Endodermal cell (in vitro differentiated cells): ENCODE data around the gene ZNF597. TPM values are rescaled to one million over a fixed set of nuclear protein-coding genes. Genes with fewer than 3 reads are reported as not detected.

Source experiments
- DNase-seq: peaks from one replicate; pipeline ENCODE4 v3.0.0-alpha.2; 2017
- H3K27ac ChIP-seq: 2 replicates; pipeline ENCODE4 v1.5.1; 2013; ENCODE audit warnings: mild to moderate bottlenecking, low read depth, low read length, moderate library complexity
- H3K27me3 ChIP-seq: 2 replicates; pipeline ENCODE4 v1.6.1; 2013; ENCODE audit warnings: mild to moderate bottlenecking, low read length, moderate library complexity; ENCODE audit not compliant: insufficient read depth, control insufficient read depth, poor library complexity, severe bottlenecking
- H3K36me3 ChIP-seq: 2 replicates; pipeline ENCODE4 v1.7.0; 2013; ENCODE audit warnings: mild to moderate bottlenecking, low read length, moderate library complexity; ENCODE audit not compliant: control insufficient read depth, insufficient read depth
- H3K4me1 ChIP-seq: one replicate; pipeline ENCODE4 v1.7.0; 2013; ENCODE audit warnings: low read length; ENCODE audit not compliant: control insufficient read depth, insufficient read depth
- H3K4me3 ChIP-seq: 2 replicates; pipeline ENCODE4 v1.5.1; 2013; ENCODE audit warnings: mild to moderate bottlenecking, low read length, moderate library complexity
- H3K9ac ChIP-seq: 2 replicates; pipeline ENCODE4 v1.6.1; 2013; ENCODE audit warnings: mild to moderate bottlenecking, low read length, moderate library complexity; ENCODE audit not compliant: poor library complexity, severe bottlenecking; ENCODE audit errors: extremely low read depth
- H3K9me3 ChIP-seq: 2 replicates; pipeline ENCODE4 v1.6.1; 2013; ENCODE audit warnings: mild to moderate bottlenecking, low read length, moderate library complexity; ENCODE audit not compliant: control insufficient read depth
- H3K27ac Mint-ChIP-seq: 2 replicates; pipeline ENCODE4 v1.8.0; 2020; ENCODE audit warnings: mixed read lengths
- H3K27me3 Mint-ChIP-seq: 2 replicates; pipeline ENCODE4 v1.8.0; 2021; ENCODE audit warnings: mild to moderate bottlenecking, mixed read lengths; ENCODE audit not compliant: insufficient read depth
- H3K36me3 Mint-ChIP-seq: 2 replicates; pipeline ENCODE4 v1.8.0; 2020; ENCODE audit warnings: low read depth, mixed read lengths
- H3K4me1 Mint-ChIP-seq: 2 replicates; pipeline ENCODE4 v1.8.0; 2020; ENCODE audit warnings: mixed read lengths
- H3K4me3 Mint-ChIP-seq: 2 replicates; pipeline ENCODE4 v1.8.0; 2020; ENCODE audit warnings: mild to moderate bottlenecking, moderate library complexity, mixed read lengths
- H3K9me3 Mint-ChIP-seq: 2 replicates; pipeline ENCODE4 v1.8.0; 2020; ENCODE audit warnings: mild to moderate bottlenecking, mixed read lengths
- CTCF ChIP-seq: fragments of 200-600 bp; sonication (generic); conservative IDR thresholded peaks from 2 replicates; pipeline ENCODE4 v1.5.0; 2021; ENCODE audit warnings: antibody characterized with exemption, mild to moderate bottlenecking
- WGBS, 2 experiments: methylation state at CpG; one replicate each; pipeline versions ENCODE4 v1.1.5 to v1.1.7; 2013; ENCODE audit warnings: missing lambda C conversion rate in 2 of 2, mixed read lengths in 1 of 2; ENCODE audit not compliant: insufficient coverage in 1 of 2, insufficient read length in 1 of 2; 5-methylcytosine and 5-hydroxymethylcytosine counted together
- total RNA-seq, 2 donors: library from RNA; stranded (reverse); fragmentation: NEBNext Ultra II Directional in 1 of 2; extraction: Animal tissue kit (Norgen Biotek cat#: 25700) in 1 of 2; gene quantifications; 2 replicates in 1 of 2; 3 replicates in 1 of 2; pipeline ENCODE4 v1.2.1, GENCODE V29; 2021

Gene ZNF597
- total RNA-seq, 2 donors from 2014 or later = 2.0 to 3.1 TPM

GRCh38 chr16:3486506-3487215 lies 43.4 kb upstream of the ZNF597 start:
- DNase-seq = peak; percentile 40
- H3K9me3 ChIP-seq = no peaks in the 10 kb centered on the region
- H3K4me3 Mint-ChIP-seq = no peak overlapping the region
- peak overlapping the region; percentile 49 for H3K27ac Mint-ChIP-seq
- no peaks in the 10 kb centered on the region for H3K4me1 ChIP-seq
- WGBS, 2 experiments = 93 to 95% methylated on average over 23 to 24 of the region's 24 CpGs
- H3K36me3 Mint-ChIP-seq = peaks cover 40% of the 10 kb centered on the region
- H3K36me3 ChIP-seq = peaks cover 35% of the 10 kb centered on the region
- no peak overlapping the region for H3K4me3 ChIP-seq
- no peaks in the 10 kb centered on the region for H3K9me3 Mint-ChIP-seq
- peaks cover 1% of the 10 kb centered on the region for H3K4me1 Mint-ChIP-seq
- no peak overlapping the region for H3K27ac ChIP-seq
- no peak for TF ChIP-seq CTCF
- H3K9ac ChIP-seq = no peak overlapping the region
- H3K27me3 Mint-ChIP-seq = no peaks in the 10 kb centered on the region
- H3K27me3 ChIP-seq = no peaks in the 10 kb centered on the region

- Histone ChIP-seq H3K36me3 (peaks cover 39% of the 10 kb centered on the region), H3K4me1 (no peaks in the 10 kb centered on the region), H3K27ac (no peak overlapping the region), H3K9me3 (no peaks in the 10 kb centered on the region), H3K27me3 (no peaks in the 10 kb centered on the region), H3K4me3 (no peak overlapping the region), H3K9ac (no peak overlapping the region)
- H3K27me3 Mint-ChIP-seq = no peaks in the 10 kb centered on the region
- H3K9me3 Mint-ChIP-seq = no peaks in the 10 kb centered on the region
- peak; percentile 49 for TF ChIP-seq CTCF
- no peak overlapping the region for H3K27ac Mint-ChIP-seq
- peak; percentile 73 for DNase-seq
- H3K4me1 Mint-ChIP-seq = peaks cover 8% of the 10 kb centered on the region
- H3K4me3 Mint-ChIP-seq = no peak overlapping the region
- peaks cover 47% of the 10 kb centered on the region for H3K36me3 Mint-ChIP-seq
- WGBS, 2 experiments = 93 to 96% methylated on average over 10 to 20 of the region's 20 CpGs
Measured at GRCh38 chr16:3485821-3486505, 42.7 kb upstream of the ZNF597 start.

GRCh38 chr16:3485097-3485745 lies 41.9 kb upstream of the ZNF597 start:
- no peak overlapping the region for H3K27ac Mint-ChIP-seq
- Histone ChIP-seq H3K4me1 (no peaks in the 10 kb centered on the region), H3K36me3 (peaks cover 39% of the 10 kb centered on the region), H3K4me3 (no peak overlapping the region), H3K9ac (no peak overlapping the region), H3K27me3 (no peaks in the 10 kb centered on the region), H3K9me3 (no peaks in the 10 kb centered on the region), H3K27ac (no peak overlapping the region)
- no peaks in the 10 kb centered on the region for H3K27me3 Mint-ChIP-seq
- TF ChIP-seq CTCF = no peak
- no peaks in the 10 kb centered on the region for H3K9me3 Mint-ChIP-seq
- WGBS, 2 experiments = 91 to 93% methylated on average over 10 to 15 of the region's 15 CpGs
- peaks cover 53% of the 10 kb centered on the region for H3K36me3 Mint-ChIP-seq
- no peak overlapping the region for H3K4me3 Mint-ChIP-seq
- H3K4me1 Mint-ChIP-seq = peaks cover 11% of the 10 kb centered on the region
- peak; percentile 36 for DNase-seq
